Measurements from ENCODE around the gene ADK.

ADK gene

DNA sequence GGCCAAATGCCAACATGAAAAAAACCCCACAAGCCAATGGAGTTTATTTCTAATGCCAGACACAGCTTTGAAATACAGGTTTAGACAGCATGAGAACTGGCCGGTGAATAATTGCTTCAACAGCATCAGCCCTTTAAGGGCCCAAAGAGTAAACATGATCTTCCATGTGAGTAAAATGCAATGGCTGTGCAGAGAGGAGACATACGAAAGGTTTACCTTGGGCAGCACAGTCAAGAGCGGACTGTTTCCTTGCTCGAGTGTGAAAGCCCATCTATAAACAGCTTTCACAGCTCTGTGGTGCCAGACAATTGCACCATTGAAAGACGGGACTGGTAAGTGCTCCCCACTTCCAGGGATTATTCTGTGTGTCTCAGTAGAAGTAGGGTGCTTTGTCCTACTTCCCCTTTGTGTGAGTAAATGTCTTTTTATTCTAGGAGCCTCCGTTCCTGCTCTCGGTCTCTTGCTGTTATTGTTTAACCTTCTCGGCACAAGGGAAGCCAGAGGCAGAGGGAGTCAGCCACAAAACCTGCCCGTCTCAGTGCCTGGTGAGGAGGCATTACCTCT lies 597.5 kb downstream of the ADK start:
- Histone ChIP-seq H3K27me3 (ENCODE audit: control insufficient read depth, insufficient read depth, low read length) (no peaks in the 10 kb centered on the region), H3K36me3 (ENCODE audit: control insufficient read depth, insufficient read depth, low read length) (no peaks in the 10 kb centered on the region), H3K4me3 (ENCODE audit: low read length) (no peak overlapping the region), H3K27ac (ENCODE audit: low read depth, low read length) (no peak overlapping the region), H3K4me1 (ENCODE audit: control insufficient read depth, insufficient read depth, low read length) (no peaks in the 10 kb centered on the region), H3K9ac (ENCODE audit: low read length) (no peak overlapping the region)

GRCh38 chr10:74750848-74751274 lies 599.8 kb downstream of the ADK start:
- Histone ChIP-seq H3K36me3 (ENCODE audit: control insufficient read depth, insufficient read depth, low read length) (no peaks in the 10 kb centered on the region), H3K9ac (ENCODE audit: low read length) (no peak overlapping the region), H3K4me1 (ENCODE audit: control insufficient read depth, insufficient read depth, low read length) (peaks cover 11% of the 10 kb centered on the region), H3K27ac (ENCODE audit: low read depth, low read length) (no peak overlapping the region), H3K4me3 (ENCODE audit: low read length) (no peak overlapping the region), H3K27me3 (ENCODE audit: control insufficient read depth, insufficient read depth, low read length) (no peaks in the 10 kb centered on the region)

- Histone ChIP-seq H3K4me1 (ENCODE audit: control insufficient read depth, insufficient read depth, low read length) (peaks cover 11% of the 10 kb centered on the region), H3K27me3 (ENCODE audit: control insufficient read depth, insufficient read depth, low read length) (no peaks in the 10 kb centered on the region), H3K9ac (ENCODE audit: low read length) (no peak overlapping the region), H3K36me3 (ENCODE audit: control insufficient read depth, insufficient read depth, low read length) (no peaks in the 10 kb centered on the region), H3K27ac (ENCODE audit: low read depth, low read length) (no peak overlapping the region), H3K4me3 (ENCODE audit: low read length) (no peak overlapping the region)
Measured at GRCh38 chr10:74752371-74753040, 601.5 kb downstream of the ADK start.

GRCh38 chr10:74753442-74754211 lies 602.6 kb downstream of the ADK start:
- H3K27ac ChIP-seq (ENCODE audit: low read depth, low read length), result peak overlapping the region; percentile 62

DNA sequence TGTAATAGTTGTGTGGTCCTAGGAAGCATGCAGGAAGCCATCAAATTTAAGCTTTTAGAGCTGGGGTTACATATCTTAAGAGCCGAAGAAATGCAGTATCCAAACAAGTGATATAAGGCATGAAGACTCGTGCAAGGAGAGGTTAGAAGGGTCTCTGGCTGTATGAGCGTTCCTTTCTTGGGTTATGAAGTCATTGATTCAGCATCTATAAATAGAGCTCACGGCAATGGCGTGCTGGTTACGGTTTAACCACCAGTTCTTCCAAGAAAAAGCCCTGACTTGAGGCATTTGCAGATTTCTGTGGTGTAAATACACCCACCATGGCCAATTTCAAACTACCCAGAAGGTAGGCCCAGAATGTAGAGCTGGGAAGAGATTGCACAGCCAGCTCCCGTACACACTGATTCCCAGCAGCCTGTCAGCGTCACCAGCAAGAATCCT lies 603.4 kb downstream of the ADK start:
- Histone ChIP-seq H3K9ac (ENCODE audit: low read length) (no peak overlapping the region), H3K27ac (ENCODE audit: low read depth, low read length) (peak overlapping the region; percentile 62), H3K27me3 (ENCODE audit: control insufficient read depth, insufficient read depth, low read length) (no peaks in the 10 kb centered on the region), H3K4me1 (ENCODE audit: control insufficient read depth, insufficient read depth, low read length) (peaks cover 11% of the 10 kb centered on the region), H3K4me3 (ENCODE audit: low read length) (no peak overlapping the region), H3K36me3 (ENCODE audit: control insufficient read depth, insufficient read depth, low read length) (no peaks in the 10 kb centered on the region)

More at GRCh38 chr10:74753442-74754211, 602.6 kb downstream of the ADK start:
- Histone ChIP-seq H3K9ac (ENCODE audit: low read length) (no peak overlapping the region), H3K36me3 (ENCODE audit: control insufficient read depth, insufficient read depth, low read length) (no peaks in the 10 kb centered on the region), H3K4me1 (ENCODE audit: control insufficient read depth, insufficient read depth, low read length) (peaks cover 11% of the 10 kb centered on the region), H3K4me3 (ENCODE audit: low read length) (no peak overlapping the region), H3K27me3 (ENCODE audit: control insufficient read depth, insufficient read depth, low read length) (no peaks in the 10 kb centered on the region)

GRCh38 chr10:74755273-74755672 lies 604.3 kb downstream of the ADK start:
- Histone ChIP-seq H3K4me1 (ENCODE audit: control insufficient read depth, insufficient read depth, low read length) (peaks cover 11% of the 10 kb centered on the region), H3K4me3 (ENCODE audit: low read length) (no peak overlapping the region), H3K9ac (ENCODE audit: low read length) (no peak overlapping the region), H3K36me3 (ENCODE audit: control insufficient read depth, insufficient read depth, low read length) (no peaks in the 10 kb centered on the region), H3K27ac (ENCODE audit: low read depth, low read length) (no peak overlapping the region), H3K27me3 (ENCODE audit: control insufficient read depth, insufficient read depth, low read length) (no peaks in the 10 kb centered on the region)

Measured in rectal smooth muscle tissue (tissue), 1 donor.